GM12878 (cell line): ENCODE measurements around the gene P2RY1. TPM values are rescaled to one million over a fixed set of nuclear protein-coding genes. Genes with fewer than 3 reads are reported as not detected.

Source experiments
- ATAC-seq: fragments of 200-7000 bp; cut with Tn5 transposase; 3 replicates; pipeline ENCODE4 v1.9.1; 2020; ENCODE audit warnings: mild to moderate bottlenecking, moderate library complexity
- BruUV-seq: library from RNA; stranded (reverse); fragments of 400-500 nt; replicated peaks from 2 replicates; lab custom pipeline; 2021; lab: Mats Ljungman, UMichigan
- CTCF ChIA-PET: fragments of 300-600 bp; sonication (Branson Sonifier 250); formaldehyde crosslinking; extraction: SDS; loops from one replicate; lab custom pipeline; 2021; ENCODE audit warnings: inconsistent platforms; lab: Yijun Ruan, JAX
- POLR2A ChIA-PET: fragments of 350-600 bp; formaldehyde crosslinking; extraction: SDS; loops from one replicate; lab custom pipeline; 2021; ENCODE audit warnings: inconsistent platforms; lab: Charles Lee
- RAD21 ChIA-PET: fragments of 300-600 bp; sonication (Branson Sonifier 250); formaldehyde crosslinking; loops from one replicate; lab custom pipeline; 2023; ENCODE audit warnings: antibody characterized with exemption; ENCODE audit not compliant: unreplicated experiment; lab: Charles Lee
- SMC1A ChIA-PET: fragments of 300-600 bp; sonication (Branson Sonifier 250); formaldehyde crosslinking; loops from one replicate; lab custom pipeline; 2023; ENCODE audit not compliant: unreplicated experiment, uncharacterized antibody; lab: Charles Lee
- DNase-seq: peaks from one replicate; pipeline ENCODE4 v3.0.0-alpha.2; 2011; ENCODE audit warnings: low read depth, low spot score
- FAIRE-seq: peaks from 3 replicates; lab custom pipeline; 2011; peaks lifted over from hg19 to GRCh38; lab: Jason Lieb, UNC
- H2AFZ ChIP-seq: 2 replicates; pipeline ENCODE4 v1.6.0; 2011; ENCODE audit warnings: low read depth, low read length, control low read depth; ENCODE audit not compliant: control insufficient read depth
- H3K27ac ChIP-seq: 2 replicates; pipeline ENCODE4 v1.5.1; 2011; ENCODE audit warnings: control low read depth; ENCODE audit not compliant: control insufficient read depth, insufficient read depth
- H3K27me3 ChIP-seq, 2 experiments: replicated peaks in 1 of 2; 2 replicates each; pipeline versions ENCODE4 v1.6.0 to v1.6.1; 2011; ENCODE audit warnings: low read length in 1 of 2; ENCODE audit not compliant: control insufficient read depth in 2 of 2, insufficient read depth in 2 of 2
- H3K36me3 ChIP-seq, 2 experiments: 2 replicates each; pipeline ENCODE4 v1.5.1; 2011; ENCODE audit warnings: low read length in 1 of 2; ENCODE audit not compliant: control insufficient read depth in 2 of 2, insufficient read depth in 2 of 2
- H3K4me1 ChIP-seq: 2 replicates; pipeline ENCODE4 v1.6.1; 2011; ENCODE audit warnings: mild to moderate bottlenecking, low read length, moderate library complexity, mixed read lengths; ENCODE audit not compliant: control insufficient read depth, insufficient read depth
- H3K4me2 ChIP-seq: 2 replicates; pipeline ENCODE4 v1.6.0; 2011; ENCODE audit warnings: control low read depth; ENCODE audit not compliant: control insufficient read depth, insufficient read depth
- H3K4me3 ChIP-seq: fragments of 200-600 bp; sonication (generic); 2 replicates; pipeline ENCODE4 v1.5.1; 2016
- H3K79me2 ChIP-seq: 2 replicates; pipeline ENCODE4 v1.6.0; 2011; ENCODE audit warnings: low read length; ENCODE audit not compliant: control insufficient read depth, insufficient read depth
- H3K9ac ChIP-seq: 2 replicates; pipeline ENCODE4 v1.8.0; 2011; ENCODE audit warnings: low read length, control low read depth, mixed read lengths; ENCODE audit not compliant: control insufficient read depth, insufficient read depth
- H3K9me3 ChIP-seq: replicated peaks from 3 replicates; pipeline ENCODE4 v1.5.1; 2011; ENCODE audit warnings: mild to moderate bottlenecking, low read length; ENCODE audit not compliant: control insufficient read depth, insufficient read depth
- H4K20me1 ChIP-seq: 2 replicates; pipeline ENCODE4 v1.6.0; 2011; ENCODE audit not compliant: control insufficient read depth, insufficient read depth
- HCFC1 ChIP-seq: fragments of 150-350 bp; IDR thresholded peaks from 2 replicates; pipeline ENCODE4 v1.6.1; 2014; ENCODE audit warnings: low read length
- KDM1A ChIP-seq: fragments of 200-600 bp; sonication (generic); IDR thresholded peaks from 2 replicates; pipeline ENCODE4 v1.6.1; 2016; ENCODE audit warnings: borderline replicate concordance
- LARP7 ChIP-seq: fragments of 450-650 bp; IDR thresholded peaks from 2 replicates; pipeline ENCODE4 v1.6.1; 2017; ENCODE audit warnings: mild to moderate bottlenecking
- MYB ChIP-seq: fragments of 150-350 bp; IDR thresholded peaks from 2 replicates; pipeline ENCODE4 v1.6.1; 2014; ENCODE audit warnings: mild to moderate bottlenecking, low read depth, low read length, borderline replicate concordance
- NRF1 ChIP-seq: conservative IDR thresholded peaks from 2 replicates; pipeline ENCODE4 v1.6.1; 2011; ENCODE audit warnings: mild to moderate bottlenecking, low read depth, low read length, improper control_type of control experiment
- PML ChIP-seq: IDR thresholded peaks from 2 replicates; pipeline ENCODE4 v1.6.1; 2012; ENCODE audit warnings: low read length, inconsistent platforms
- SMAD1 ChIP-seq: fragments of 450-650 bp; IDR thresholded peaks from 2 replicates; pipeline ENCODE4 v1.6.1; 2018; ENCODE audit warnings: mild to moderate bottlenecking, low read depth; ENCODE audit not compliant: partially characterized antibody
- SP1 ChIP-seq: IDR thresholded peaks from one replicate; pipeline ENCODE4 v1.6.1; 2011; ENCODE audit warnings: low read depth, low read length
- SPI1 ChIP-seq: IDR thresholded peaks from 2 replicates; pipeline ENCODE4 v1.6.1; 2011; ENCODE audit warnings: low read depth, mild to moderate bottlenecking, low read length, moderate library complexity, borderline replicate concordance; ENCODE audit not compliant: insufficient read depth
- SRF ChIP-seq, 2 experiments: IDR thresholded peaks; 2 replicates each; pipeline ENCODE4 v1.6.1; 2011; ENCODE audit warnings: low read depth in 2 of 2, low read length in 2 of 2, mild to moderate bottlenecking in 1 of 2, moderate library complexity in 1 of 2
- in situ Hi-C: fragments of 300-500 bp; cut with MboI; formaldehyde crosslinking; loops from 9 replicates; pipeline ENCODE4 v1.14.3; 2018; ENCODE audit warnings: mixed read lengths
- intact Hi-C: fragments of 100-400 bp; cut with micrococcal nuclease; formaldehyde crosslinking; loops from one replicate; pipeline ENCODE4 v1.14.2; 2022; ENCODE audit not compliant: unreplicated experiment
- polyA plus RNA-seq, 11 experiments: library from polyadenylated mRNA; depleted of rRNA in 4 of 11; unstranded in 6 of 11; stranded (reverse) in 5 of 11; fragments of >200 nt; fragmentation: Nextera tagmentation in 4 of 11; fragmentation: Illumina TruSeq in 1 of 11; extraction: Ambion mirVana in 4 of 11; extraction: Trizol in 1 of 11; gene quantifications; 1 replicate in 1 of 11; 2 replicates in 10 of 11; pipeline versions ENCODE4 v1.2.1 to v1.2.3, GENCODE V29; 2011 to 2016; ENCODE audit warnings: inconsistent platforms in 2 of 11, missing spikeins in 2 of 11, low read depth in 1 of 11
- total RNA-seq, 4 experiments: library from RNA; depleted of rRNA in 3 of 4; stranded (reverse); fragments of >200 nt in 3 of 4; fragmentation: Illumina TruSeq in 1 of 4; extraction: Trizol in 1 of 4; gene quantifications; 2 replicates each; pipeline versions ENCODE4 v1.2.1 to v1.2.3, GENCODE V29; 2013 to 2021
- TF ChIP-seq, protein P1 (sequence below): IDR thresholded peaks from 2 replicates; pipeline ENCODE4 v1.6.1; 2012; ENCODE audit warnings: low read depth, low read length, improper control_type of control experiment

The P2RY1 gene
- total and polyA plus RNA-seq, 10 of the 15 experiments (the other 5 are each of a cell fraction or from before 2014, with no cell fraction given) = 0.01 to 3.4 (median 1.9) TPM

DNA sequence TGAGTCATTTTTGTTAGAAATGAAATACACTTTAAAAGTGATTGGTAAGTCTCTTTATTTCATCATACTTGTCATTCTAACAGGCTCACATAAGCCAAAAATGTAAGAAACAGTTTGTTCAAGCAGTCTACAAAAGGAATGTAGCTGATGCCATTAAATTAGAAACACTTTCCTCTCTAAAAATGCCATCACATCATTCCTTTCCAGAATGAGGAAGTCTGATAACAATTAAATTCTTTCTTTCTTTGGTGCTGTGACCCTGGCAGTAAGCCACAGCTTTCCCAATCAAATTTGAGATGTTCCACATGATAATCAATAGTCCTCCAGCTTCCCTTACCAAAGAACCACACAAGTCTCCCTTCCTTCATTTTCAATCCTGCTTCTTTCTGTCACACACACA is 9.4 kb upstream of the P2RY1 start:
- Histone ChIP-seq H3K36me3 (no peaks in the 10 kb centered on the region), H3K27ac (no peak overlapping the region), H3K27me3 (no peaks in the 10 kb centered on the region), H3K4me3 (no peak overlapping the region), H4K20me1 (no peaks in the 10 kb centered on the region), H3K4me2 (no peak overlapping the region), H3K9me3 (no peaks in the 10 kb centered on the region), H3K4me1 (no peaks in the 10 kb centered on the region), H3K9ac (no peak overlapping the region), H2AFZ (no peak overlapping the region), H3K79me2 (no peaks in the 10 kb centered on the region)
- CTCF ChIA-PET = no interaction called here
- no peak for FAIRE-seq
- no TSS peak for BruUV-seq
- POLR2A ChIA-PET = no interaction called here
- no peak for ATAC-seq
- in situ Hi-C loops = no loop called here
- TF ChIP-seq, protein P1, sequence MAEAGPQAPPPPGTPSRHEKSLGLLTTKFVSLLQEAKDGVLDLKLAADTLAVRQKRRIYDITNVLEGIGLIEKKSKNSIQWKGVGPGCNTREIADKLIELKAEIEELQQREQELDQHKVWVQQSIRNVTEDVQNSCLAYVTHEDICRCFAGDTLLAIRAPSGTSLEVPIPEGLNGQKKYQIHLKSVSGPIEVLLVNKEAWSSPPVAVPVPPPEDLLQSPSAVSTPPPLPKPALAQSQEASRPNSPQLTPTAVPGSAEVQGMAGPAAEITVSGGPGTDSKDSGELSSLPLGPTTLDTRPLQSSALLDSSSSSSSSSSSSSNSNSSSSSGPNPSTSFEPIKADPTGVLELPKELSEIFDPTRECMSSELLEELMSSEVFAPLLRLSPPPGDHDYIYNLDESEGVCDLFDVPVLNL = no peak
- no peak for TF ChIP-seq SPI1
- no peak for TF ChIP-seq MYB
- TF ChIP-seq PML = no peak
- no peak for TF ChIP-seq KDM1A
- no peak for TF ChIP-seq NRF1
- no peak for TF ChIP-seq SRF (IDR thresholded peaks at IDR 0.05; ENCODE audit: low read depth in 2 of 2, low read length in 2 of 2)
- TF ChIP-seq SMAD1 = no peak
- TF ChIP-seq LARP7 = no peak
- no peak for TF ChIP-seq HCFC1
- no peak for TF ChIP-seq SP1
- intact Hi-C loops = no loop called here
- SMC1A ChIA-PET = no interaction called here
- RAD21 ChIA-PET = no interaction called here
- DNase-seq = no peak
